Body of pancreas (tissue), 4 donors: ENCODE results near the gene ZNF35.

Experiments used
- CTCF ChIP-seq, 7 experiments: fragments of 450-650 bp in 4 of 7; fragments of 200-600 bp in 3 of 7; sonication (generic) in 3 of 7; IDR thresholded peaks; one replicate each; pipeline ENCODE4 v1.5.1; 2016 to 2019; ENCODE audit warnings: antibody characterized with exemption in 7 of 7
- POLR2A ChIP-seq, 3 donors: fragments of 450-650 bp; IDR thresholded peaks; one replicate each; pipeline ENCODE4 v1.6.1; 2016; ENCODE audit warnings: antibody characterized with exemption in 3 of 3, mild to moderate bottlenecking in 2 of 3

- TF ChIP-seq POLR2A (IDR thresholded peaks at IDR 0.05) (no peak), CTCF (IDR thresholded peaks at IDR 0.05) (no peak)
These were observed 30.1 kb downstream of the ZNF35 start for GRCh38 chr3:44678480-44679116.
